ENCODE data around the gene TSPEAR.
"Not testable (repeated sequence)": the region's sequence is repeated elsewhere in the genome, so short reads cannot be mapped to it uniquely, and the experiment has no call there.

Gene TSPEAR

DNA sequence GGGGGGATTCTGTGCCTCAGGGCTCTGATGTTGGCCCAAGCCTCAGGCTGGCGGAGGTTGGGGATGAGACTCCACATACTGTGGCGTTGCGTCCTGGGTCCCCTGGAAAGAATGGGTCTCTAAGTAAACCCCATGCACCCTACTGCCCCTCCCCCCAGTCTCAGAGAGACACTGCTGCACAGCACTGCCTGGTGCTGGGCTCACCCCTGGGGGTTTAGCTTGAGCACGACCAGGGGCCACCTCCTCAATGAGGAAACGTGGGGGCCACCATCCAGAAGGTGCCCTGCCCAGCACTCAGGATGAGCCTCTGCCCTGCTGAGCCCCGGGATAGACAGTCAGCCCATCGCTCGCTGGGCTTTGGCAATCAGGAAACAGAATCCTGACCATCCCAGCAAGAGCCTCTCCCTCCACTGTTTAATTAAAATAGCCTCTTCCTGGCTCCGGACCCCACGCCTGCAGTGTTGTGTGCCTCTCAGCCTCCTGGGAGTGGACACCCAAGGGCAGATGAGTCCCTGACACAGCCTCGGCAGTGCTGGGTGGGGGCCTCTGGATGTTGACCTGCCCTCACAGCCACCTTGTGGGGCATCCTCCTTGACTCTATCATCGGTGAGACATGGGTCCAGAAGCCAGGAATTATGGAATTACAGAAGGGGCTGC is 141.4 kb downstream of the TSPEAR start:
- Histone ChIP-seq H3K9me3 (ENCODE audit: control insufficient read depth, insufficient read depth, low read length) (no peaks in the 10 kb centered on the region), H3K4me1 (ENCODE audit: control insufficient read depth, insufficient read depth, low read length) (no peaks in the 10 kb centered on the region), H3K27me3 (ENCODE audit: control insufficient read depth, insufficient read depth, low read length) (no peaks in the 10 kb centered on the region), H3K9ac (ENCODE audit: low read depth, low read length) (no peak overlapping the region), H3K27ac (ENCODE audit: low read depth, low read length) (no peak overlapping the region), H3K4me3 (ENCODE audit: low read depth, low read length) (no peak overlapping the region), H3K36me3 (ENCODE audit: control insufficient read depth, insufficient read depth, low read length) (no peaks in the 10 kb centered on the region)

- Histone ChIP-seq H3K4me3 (ENCODE audit: low read depth, low read length) (no peak overlapping the region), H3K27ac (ENCODE audit: low read depth, low read length) (no peak overlapping the region), H3K4me1 (ENCODE audit: control insufficient read depth, insufficient read depth, low read length) (no peaks in the 10 kb centered on the region), H3K9ac (ENCODE audit: low read depth, low read length) (no peak overlapping the region), H3K9me3 (ENCODE audit: control insufficient read depth, insufficient read depth, low read length) (no peaks in the 10 kb centered on the region), H3K27me3 (ENCODE audit: control insufficient read depth, insufficient read depth, low read length) (no peaks in the 10 kb centered on the region), H3K36me3 (ENCODE audit: control insufficient read depth, insufficient read depth, low read length) (no peaks in the 10 kb centered on the region)
These were observed 142.5 kb downstream of the TSPEAR start for GRCh38 chr21:44568667-44569556.

- Histone ChIP-seq H3K36me3 (ENCODE audit: control insufficient read depth, insufficient read depth, low read length) (no peaks in the 10 kb centered on the region), H3K27ac (ENCODE audit: low read depth, low read length) (no peak overlapping the region), H3K4me1 (ENCODE audit: control insufficient read depth, insufficient read depth, low read length) (no peaks in the 10 kb centered on the region), H3K9me3 (ENCODE audit: control insufficient read depth, insufficient read depth, low read length) (no peaks in the 10 kb centered on the region), H3K9ac (ENCODE audit: low read depth, low read length) (no peak overlapping the region), H3K27me3 (ENCODE audit: control insufficient read depth, insufficient read depth, low read length) (no peaks in the 10 kb centered on the region), H3K4me3 (ENCODE audit: low read depth, low read length) (no peak overlapping the region)
These were observed 143.1 kb downstream of the TSPEAR start for GRCh38 chr21:44568261-44568660.

DNA sequence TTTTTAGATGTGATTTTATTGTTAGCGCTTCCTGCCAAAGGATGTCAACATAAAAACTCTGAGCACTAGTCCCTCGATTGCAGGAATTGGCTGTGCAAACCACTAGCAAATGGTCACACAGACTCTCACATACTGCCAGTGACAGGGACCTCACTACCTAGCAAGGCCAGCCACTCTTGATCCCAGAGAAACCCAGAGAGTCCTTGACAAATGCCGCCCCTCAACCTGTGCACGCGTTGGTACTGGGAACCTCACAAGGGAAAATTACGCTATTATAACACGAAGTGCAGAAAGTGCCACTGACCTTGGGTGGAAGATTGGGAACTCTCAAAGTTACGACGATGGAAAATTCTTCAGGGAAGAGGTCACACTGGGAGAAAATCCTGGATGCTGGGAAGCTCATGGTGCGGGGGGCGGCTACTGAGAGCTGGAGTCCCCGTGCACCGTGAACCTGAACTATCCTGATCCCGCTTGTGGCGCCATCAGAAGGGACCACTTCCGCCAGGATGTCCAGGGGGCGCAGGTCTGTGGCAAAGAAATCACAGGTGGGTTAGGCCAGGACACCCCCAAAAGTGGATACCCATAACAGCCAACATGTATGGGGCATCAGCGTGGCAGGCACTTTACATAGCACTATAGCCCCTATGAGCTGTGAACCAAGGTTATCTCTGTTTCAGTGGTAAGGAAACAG is 143.7 kb downstream of the TSPEAR start:
- H3K4me3 ChIP-seq (ENCODE audit: low read depth, low read length): no peak overlapping the region
- no peak overlapping the region for H3K27ac ChIP-seq (ENCODE audit: low read depth, low read length)
- H3K27me3 ChIP-seq (ENCODE audit: control insufficient read depth, insufficient read depth, low read length): no peaks in the 10 kb centered on the region

GRCh38 chr21:44566403-44566802 is 145.0 kb downstream of the TSPEAR start:
- no peak overlapping the region for H3K9ac ChIP-seq (ENCODE audit: low read depth, low read length)
- no peaks in the 10 kb centered on the region for H3K27me3 ChIP-seq (ENCODE audit: control insufficient read depth, insufficient read depth, low read length)
- no peaks in the 10 kb centered on the region for H3K9me3 ChIP-seq (ENCODE audit: control insufficient read depth, insufficient read depth, low read length)
- no peaks in the 10 kb centered on the region for H3K36me3 ChIP-seq (ENCODE audit: control insufficient read depth, insufficient read depth, low read length)
- no peak overlapping the region for H3K4me3 ChIP-seq (ENCODE audit: low read depth, low read length)
- no peak overlapping the region for H3K27ac ChIP-seq (ENCODE audit: low read depth, low read length)
- no peaks in the 10 kb centered on the region for H3K4me1 ChIP-seq (ENCODE audit: control insufficient read depth, insufficient read depth, low read length)

More for the DNA sequence above, 143.7 kb downstream of the TSPEAR start:
- Histone ChIP-seq H3K36me3 (ENCODE audit: control insufficient read depth, insufficient read depth, low read length) (no peaks in the 10 kb centered on the region), H3K9me3 (ENCODE audit: control insufficient read depth, insufficient read depth, low read length) (no peaks in the 10 kb centered on the region), H3K4me1 (ENCODE audit: control insufficient read depth, insufficient read depth, low read length) (no peaks in the 10 kb centered on the region), H3K9ac (ENCODE audit: low read depth, low read length) (no peak overlapping the region)

DNA sequence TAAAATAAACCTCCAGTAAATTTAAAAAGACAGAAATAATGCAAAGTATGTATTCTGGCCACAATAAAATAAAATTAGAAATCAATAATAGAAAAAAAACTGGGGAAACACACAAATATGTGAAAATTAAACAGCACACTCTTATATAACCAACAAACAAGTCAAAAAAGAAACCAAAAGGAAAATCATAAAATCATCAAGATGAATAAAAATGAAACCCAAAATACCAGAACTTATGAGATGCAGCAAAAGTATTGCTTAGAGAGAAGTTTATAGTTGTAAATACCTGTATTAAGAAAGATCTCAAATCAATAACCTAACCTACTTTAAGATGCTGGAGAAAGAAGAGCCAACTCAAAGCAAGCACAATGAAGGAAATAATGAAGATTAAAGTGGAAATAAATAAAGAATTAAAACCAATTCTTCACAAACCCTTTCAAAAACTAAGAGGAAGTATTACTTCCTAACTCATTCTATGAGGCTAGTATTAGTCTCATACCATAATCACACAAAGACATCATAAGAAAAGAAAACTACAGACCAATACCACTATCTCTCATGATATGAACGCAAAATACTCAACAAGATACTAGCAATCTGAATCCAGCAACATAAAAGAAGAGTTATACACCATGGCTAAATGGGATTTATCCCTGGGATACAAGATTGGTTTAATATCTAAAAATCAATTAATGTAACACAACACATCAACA is 146.3 kb downstream of the TSPEAR start:
- H3K27ac ChIP-seq (ENCODE audit: low read depth, low read length): no peak overlapping the region
- H3K27me3 ChIP-seq (ENCODE audit: control insufficient read depth, insufficient read depth, low read length): no peaks in the 10 kb centered on the region
- H3K4me3 ChIP-seq (ENCODE audit: low read depth, low read length): no peak overlapping the region
- no peaks in the 10 kb centered on the region for H3K36me3 ChIP-seq (ENCODE audit: control insufficient read depth, insufficient read depth, low read length)
- H3K9me3 ChIP-seq (ENCODE audit: control insufficient read depth, insufficient read depth, low read length): no peaks in the 10 kb centered on the region
- H3K4me1 ChIP-seq (ENCODE audit: control insufficient read depth, insufficient read depth, low read length): no peaks in the 10 kb centered on the region
- no peak overlapping the region for H3K9ac ChIP-seq (ENCODE audit: low read depth, low read length)

DNA sequence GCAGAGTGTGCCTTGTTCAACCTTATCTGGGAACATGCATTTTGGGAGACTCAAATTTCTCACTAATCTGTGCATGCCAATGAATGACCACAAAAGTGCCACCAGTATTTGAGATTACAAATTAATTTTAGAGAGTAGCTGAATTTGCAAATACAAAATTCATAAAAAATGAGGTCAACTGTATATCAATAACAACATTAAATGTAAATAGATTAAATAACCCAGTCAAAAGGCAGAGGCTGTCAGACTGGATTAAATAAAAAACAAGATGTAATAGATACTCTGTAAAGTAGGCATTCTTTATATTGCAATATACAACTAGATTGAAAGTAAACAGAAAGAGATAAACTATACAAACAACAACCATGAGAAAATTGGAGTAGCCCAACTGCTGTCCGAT is 147.3 kb downstream of the TSPEAR start:
- no peak overlapping the region for H3K4me3 ChIP-seq (ENCODE audit: low read depth, low read length)
- H3K4me1 ChIP-seq (ENCODE audit: control insufficient read depth, insufficient read depth, low read length): no peaks in the 10 kb centered on the region
- H3K27ac ChIP-seq (ENCODE audit: low read depth, low read length): no peak overlapping the region
- no peaks in the 10 kb centered on the region for H3K27me3 ChIP-seq (ENCODE audit: control insufficient read depth, insufficient read depth, low read length)
- H3K9me3 ChIP-seq (ENCODE audit: control insufficient read depth, insufficient read depth, low read length): no peaks in the 10 kb centered on the region
- no peak overlapping the region for H3K9ac ChIP-seq (ENCODE audit: low read depth, low read length)
- H3K36me3 ChIP-seq (ENCODE audit: control insufficient read depth, insufficient read depth, low read length): no peaks in the 10 kb centered on the region

DNA sequence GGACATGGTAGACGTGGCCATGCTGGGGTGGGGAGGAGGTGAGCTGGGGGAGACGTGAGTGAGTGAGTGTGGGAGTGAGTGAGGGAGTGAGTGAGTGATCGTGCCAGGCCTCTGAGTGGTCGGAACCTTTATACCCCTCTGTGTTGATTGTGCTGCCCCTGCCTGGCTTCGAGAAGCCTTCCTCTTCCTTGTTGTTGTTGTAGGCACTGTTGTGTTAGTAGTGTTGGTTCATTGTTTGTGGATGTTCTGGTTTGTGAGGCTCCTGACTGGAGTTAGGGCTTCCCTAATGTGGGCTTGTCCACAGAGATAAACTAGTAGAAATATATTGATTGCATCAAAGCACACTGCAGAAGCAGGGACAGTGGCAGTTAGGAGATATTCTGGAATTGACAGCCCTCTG is 152.7 kb downstream of the TSPEAR start, which contains the start of gene KRTAP10-3:
Gene KRTAP10-3, minus strand, starts transcription at position 101 of the 400 bp plus-strand sequence. Its CDS starts 80 bp downstream, at position 21.
- H3K27ac ChIP-seq (ENCODE audit: low read depth, low read length): no peak within 1 kb of the TSS
- no peaks in the 10 kb centered on the region for H3K9me3 ChIP-seq (ENCODE audit: control insufficient read depth, insufficient read depth, low read length)
- no peaks in the 10 kb centered on the region for H3K27me3 ChIP-seq (ENCODE audit: control insufficient read depth, insufficient read depth, low read length)
- H3K4me1 ChIP-seq (ENCODE audit: control insufficient read depth, insufficient read depth, low read length): no peaks in the 10 kb centered on the region
- no peak within 1 kb of the TSS for H3K9ac ChIP-seq (ENCODE audit: low read depth, low read length)
- H3K4me3 ChIP-seq (ENCODE audit: low read depth, low read length): no peak within 1 kb of the TSS
- H3K36me3 ChIP-seq (ENCODE audit: control insufficient read depth, insufficient read depth, low read length): no peaks in the 10 kb centered on the region

- not testable (repeated sequence) for H3K27ac ChIP-seq (ENCODE audit: low read depth, low read length); H3K9ac ChIP-seq (ENCODE audit: low read depth, low read length); H3K4me1 ChIP-seq (ENCODE audit: control insufficient read depth, insufficient read depth, low read length); H3K36me3 ChIP-seq (ENCODE audit: control insufficient read depth, insufficient read depth, low read length); H3K27me3 ChIP-seq (ENCODE audit: control insufficient read depth, insufficient read depth, low read length); H3K9me3 ChIP-seq (ENCODE audit: control insufficient read depth, insufficient read depth, low read length); H3K4me3 ChIP-seq (ENCODE audit: low read depth, low read length)
These were observed 153.1 kb downstream of the TSPEAR start for GRCh38 chr21:44558329-44558675.

DNA sequence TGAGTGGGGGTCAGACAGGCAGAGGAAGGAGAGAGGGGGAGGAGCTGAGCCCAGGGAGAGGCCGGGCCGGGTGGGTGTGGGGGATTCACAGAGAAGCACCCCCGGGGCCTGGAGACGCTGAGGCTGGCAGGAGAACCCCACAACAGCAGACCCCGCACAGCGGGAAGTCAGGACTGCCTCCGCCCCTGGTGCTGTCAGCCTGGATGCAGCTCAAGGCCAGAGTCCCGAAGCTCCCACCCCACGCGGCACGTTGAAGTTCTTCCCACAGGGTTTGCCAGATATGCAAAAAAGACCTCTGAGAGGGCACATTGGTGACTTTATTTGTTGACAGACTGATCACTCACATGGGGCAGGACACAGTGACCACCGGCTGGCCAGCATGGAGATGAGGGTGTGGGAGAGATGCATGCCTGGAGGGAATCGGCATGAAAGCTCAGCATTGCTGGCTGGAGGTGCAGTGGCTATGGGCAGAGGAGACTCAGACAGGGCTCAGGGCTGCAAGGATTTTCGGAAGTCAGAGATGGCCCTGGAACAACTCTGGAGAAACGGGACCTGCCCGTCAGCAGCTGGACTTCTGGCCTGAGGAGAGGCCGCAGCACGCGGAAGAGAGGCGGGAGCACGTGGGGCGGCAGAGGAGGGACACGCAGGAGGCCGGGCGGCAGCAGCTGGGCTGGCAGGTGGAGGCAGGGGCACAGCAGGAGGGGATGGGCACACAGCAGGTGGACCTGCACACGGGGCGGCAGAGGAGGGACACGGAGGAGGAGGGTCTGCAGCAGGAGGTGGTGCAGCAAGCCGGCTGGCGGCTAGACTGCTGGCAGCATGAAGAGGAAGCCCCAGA is 153.7 kb downstream of the TSPEAR start:
- H3K4me3 ChIP-seq (ENCODE audit: low read depth, low read length): no peak overlapping the region
- no peaks in the 10 kb centered on the region for H3K36me3 ChIP-seq (ENCODE audit: control insufficient read depth, insufficient read depth, low read length)
- H3K9me3 ChIP-seq (ENCODE audit: control insufficient read depth, insufficient read depth, low read length): no peaks in the 10 kb centered on the region
- H3K4me1 ChIP-seq (ENCODE audit: control insufficient read depth, insufficient read depth, low read length): 0 out of 2 replicates have a peak, but pooled peaks cover 2% of the 10 kb centered on the region
- no peak overlapping the region for H3K27ac ChIP-seq (ENCODE audit: low read depth, low read length)
- no peaks in the 10 kb centered on the region for H3K27me3 ChIP-seq (ENCODE audit: control insufficient read depth, insufficient read depth, low read length)
- no peak overlapping the region for H3K9ac ChIP-seq (ENCODE audit: low read depth, low read length)

All from HUES48 (cell line).